T-helper 9 cell (primary cell): ENCODE measurements around the gene DMAP1.

Experiments
- DNase-seq: peaks from one replicate; pipeline ENCODE4 v3.0.0-alpha.2; 2020

Gene DMAP1

GRCh38 chr1:44228218-44228617 is 14.9 kb downstream of the DMAP1 start:
- no peak for DNase-seq

GRCh38 chr1:44229435-44230167 is 16.3 kb downstream of the DMAP1 start:
- DNase-seq, result no peak

GRCh38 chr1:44230796-44231195 is 17.5 kb downstream of the DMAP1 start:
- no peak for DNase-seq

- no peak for DNase-seq
Observed at GRCh38 chr1:44233593-44233992, 20.3 kb downstream of the DMAP1 start.

- DNase-seq, result no peak
Observed at GRCh38 chr1:44235808-44236207, 22.5 kb downstream of the DMAP1 start.

- DNase-seq, result no peak
Observed at GRCh38 chr1:44236490-44237272, 23.4 kb downstream of the DMAP1 start.

GRCh38 chr1:44237721-44238457 is 24.6 kb downstream of the DMAP1 start:
- no peak for DNase-seq

- DNase-seq, result no peak
Observed at GRCh38 chr1:44238660-44239059, 25.4 kb downstream of the DMAP1 start.

GRCh38 chr1:44239331-44239960 is 26.2 kb downstream of the DMAP1 start:
- DNase-seq, result no peak

GRCh38 chr1:44239961-44240371 is 26.7 kb downstream of the DMAP1 start:
- DNase-seq, result no peak

GRCh38 chr1:44240802-44241671 is 27.8 kb downstream of the DMAP1 start:
- DNase-seq, result no peak

- no peak for DNase-seq
Observed at GRCh38 chr1:44242746-44243145, 29.5 kb downstream of the DMAP1 start.

- no peak for DNase-seq
Observed at GRCh38 chr1:44243782-44244495, 30.7 kb downstream of the DMAP1 start.

GRCh38 chr1:44244986-44245385 is 31.7 kb downstream of the DMAP1 start:
- DNase-seq, result no peak

GRCh38 chr1:44246806-44247205 is 33.5 kb downstream of the DMAP1 start:
- DNase-seq, result no peak

GRCh38 chr1:44249543-44249942 is 36.3 kb downstream of the DMAP1 start:
- DNase-seq, result no peak

- no peak for DNase-seq
Observed at GRCh38 chr1:44250068-44250781, 37.0 kb downstream of the DMAP1 start.

- no peak for DNase-seq
Observed at GRCh38 chr1:44251486-44251885, 38.2 kb downstream of the DMAP1 start.

GRCh38 chr1:44251989-44252671 is 38.9 kb downstream of the DMAP1 start:
- no peak for DNase-seq

GRCh38 chr1:44254392-44254910 is 41.2 kb downstream of the DMAP1 start:
- no peak for DNase-seq
